HepG2 (cell line): ENCODE results near the gene PARS2. TPM values are rescaled to one million over a fixed set of nuclear protein-coding genes. Genes with fewer than 3 reads are reported as not detected.

ENCODE experiments used
- HMGA1 ChIP-seq: sonication (generic); formaldehyde crosslinking; conservative IDR thresholded peaks from 2 replicates; pipeline ENCODE4 v1.4.0; 2020; ENCODE audit warnings: missing genetic modification reagents
- HOXA3 ChIP-seq: sonication (generic); formaldehyde crosslinking; IDR thresholded peaks from 2 replicates; pipeline ENCODE4 v1.5.0; 2020; ENCODE audit warnings: missing genetic modification reagents
- NAIF1 ChIP-seq: sonication (generic); formaldehyde crosslinking; IDR thresholded peaks from 2 replicates; pipeline ENCODE4 v1.5.0; 2020; ENCODE audit warnings: mild to moderate bottlenecking, missing genetic modification reagents, borderline replicate concordance
- REPIN1 ChIP-seq: sonication (generic); formaldehyde crosslinking; IDR thresholded peaks from 2 replicates; pipeline ENCODE4 v1.8.0; 2022; ENCODE audit warnings: missing genetic modification reagents, low read depth, mild to moderate bottlenecking, borderline replicate concordance
- RFXANK ChIP-seq: IDR thresholded peaks from 2 replicates; pipeline ENCODE4 v1.6.1; 2016
- TEAD2 ChIP-seq: sonication (generic); formaldehyde crosslinking; IDR thresholded peaks from 2 replicates; pipeline ENCODE4 v1.9.0; 2021; ENCODE audit warnings: missing genetic modification reagents
- U2AF1 ChIP-seq: fragments of 200-400 bp; formaldehyde crosslinking; optimal IDR thresholded peaks from 2 replicates; pipeline ENCODE3; 2017; ENCODE audit warnings: mild to moderate bottlenecking, low read depth, low read length
- polyA plus RNA-seq, 8 experiments: library from polyadenylated mRNA; depleted of rRNA in 3 of 8; stranded (reverse) in 7 of 8; unstranded in 1 of 8; fragments of >200 nt; fragmentation: Illumina TruSeq in 4 of 8; extraction: Trizol in 4 of 8; gene quantifications; 2 replicates each; pipeline versions ENCODE4 v1.2.1 to v1.2.3, GENCODE V29; 2011 to 2016; ENCODE audit warnings: low read depth in 4 of 8, missing spikeins in 1 of 8, mixed read lengths in 1 of 8; ENCODE audit not compliant: insufficient read depth in 1 of 8
- total RNA-seq, 5 experiments: library from RNA; depleted of rRNA; stranded (reverse); fragments of >200 nt; fragmentation: Illumina TruSeq; extraction: Trizol; gene quantifications; 2 replicates each; pipeline ENCODE4 v1.2.3, GENCODE V29; 2016; ENCODE audit warnings: low read depth in 1 of 5
- TF ChIP-seq, protein P1 (sequence below): sonication (generic); formaldehyde crosslinking; IDR thresholded peaks from 2 replicates; pipeline ENCODE4 v1.4.0; 2020; ENCODE audit warnings: mild to moderate bottlenecking, missing genetic modification reagents
- TF ChIP-seq, protein P2 (sequence below): sonication (generic); formaldehyde crosslinking; IDR thresholded peaks from 2 replicates; pipeline ENCODE4; 2020; ENCODE audit warnings: missing genetic modification reagents, mild to moderate bottlenecking, borderline replicate concordance

The PARS2 gene
- total and polyA plus RNA-seq, 2 of the 13 experiments (the other 11 are each of a cell fraction or from before 2014, with no cell fraction given): 2.4 to 4.6 TPM

DNA sequence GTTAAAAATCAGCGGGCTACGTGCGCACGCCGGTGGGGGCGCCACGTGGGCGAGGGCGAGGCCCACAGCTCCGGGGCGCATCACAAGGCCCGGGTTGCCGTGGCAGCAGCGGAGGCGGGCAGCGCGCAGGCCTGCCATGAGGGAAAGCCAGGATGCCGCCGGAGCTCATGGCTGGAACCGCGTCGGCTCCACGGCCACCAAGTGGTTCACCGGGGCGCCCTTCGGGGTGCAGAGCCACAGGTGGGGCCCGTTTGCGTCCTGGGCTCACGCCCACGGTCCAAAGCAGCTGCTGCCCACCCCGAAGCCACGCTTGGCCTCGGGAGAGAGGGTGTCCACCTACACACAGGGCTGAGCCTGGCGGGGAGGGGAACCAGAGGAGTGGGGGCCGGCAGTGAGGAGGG lies 41.7 kb upstream of the PARS2 start (continued):
- TF ChIP-seq, protein P1, sequence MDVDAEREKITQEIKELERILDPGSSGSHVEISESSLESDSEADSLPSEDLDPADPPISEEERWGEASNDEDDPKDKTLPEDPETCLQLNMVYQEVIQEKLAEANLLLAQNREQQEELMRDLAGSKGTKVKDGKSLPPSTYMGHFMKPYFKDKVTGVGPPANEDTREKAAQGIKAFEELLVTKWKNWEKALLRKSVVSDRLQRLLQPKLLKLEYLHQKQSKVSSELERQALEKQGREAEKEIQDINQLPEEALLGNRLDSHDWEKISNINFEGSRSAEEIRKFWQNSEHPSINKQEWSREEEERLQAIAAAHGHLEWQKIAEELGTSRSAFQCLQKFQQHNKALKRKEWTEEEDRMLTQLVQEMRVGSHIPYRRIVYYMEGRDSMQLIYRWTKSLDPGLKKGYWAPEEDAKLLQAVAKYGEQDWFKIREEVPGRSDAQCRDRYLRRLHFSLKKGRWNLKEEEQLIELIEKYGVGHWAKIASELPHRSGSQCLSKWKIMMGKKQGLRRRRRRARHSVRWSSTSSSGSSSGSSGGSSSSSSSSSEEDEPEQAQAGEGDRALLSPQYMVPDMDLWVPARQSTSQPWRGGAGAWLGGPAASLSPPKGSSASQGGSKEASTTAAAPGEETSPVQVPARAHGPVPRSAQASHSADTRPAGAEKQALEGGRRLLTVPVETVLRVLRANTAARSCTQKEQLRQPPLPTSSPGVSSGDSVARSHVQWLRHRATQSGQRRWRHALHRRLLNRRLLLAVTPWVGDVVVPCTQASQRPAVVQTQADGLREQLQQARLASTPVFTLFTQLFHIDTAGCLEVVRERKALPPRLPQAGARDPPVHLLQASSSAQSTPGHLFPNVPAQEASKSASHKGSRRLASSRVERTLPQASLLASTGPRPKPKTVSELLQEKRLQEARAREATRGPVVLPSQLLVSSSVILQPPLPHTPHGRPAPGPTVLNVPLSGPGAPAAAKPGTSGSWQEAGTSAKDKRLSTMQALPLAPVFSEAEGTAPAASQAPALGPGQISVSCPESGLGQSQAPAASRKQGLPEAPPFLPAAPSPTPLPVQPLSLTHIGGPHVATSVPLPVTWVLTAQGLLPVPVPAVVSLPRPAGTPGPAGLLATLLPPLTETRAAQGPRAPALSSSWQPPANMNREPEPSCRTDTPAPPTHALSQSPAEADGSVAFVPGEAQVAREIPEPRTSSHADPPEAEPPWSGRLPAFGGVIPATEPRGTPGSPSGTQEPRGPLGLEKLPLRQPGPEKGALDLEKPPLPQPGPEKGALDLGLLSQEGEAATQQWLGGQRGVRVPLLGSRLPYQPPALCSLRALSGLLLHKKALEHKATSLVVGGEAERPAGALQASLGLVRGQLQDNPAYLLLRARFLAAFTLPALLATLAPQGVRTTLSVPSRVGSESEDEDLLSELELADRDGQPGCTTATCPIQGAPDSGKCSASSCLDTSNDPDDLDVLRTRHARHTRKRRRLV (CRISPR knock-in tag): no peak
- TF ChIP-seq REPIN1 (CRISPR knock-in tag) (no peak), HOXA3 (CRISPR knock-in tag) (no peak), U2AF1 (no peak), RFXANK (CRISPR knock-in tag) (no peak), HMGA1 (CRISPR knock-in tag) (no peak), TEAD2 (CRISPR knock-in tag) (no peak), NAIF1 (CRISPR knock-in tag) (no peak)
- TF ChIP-seq, protein P2, sequence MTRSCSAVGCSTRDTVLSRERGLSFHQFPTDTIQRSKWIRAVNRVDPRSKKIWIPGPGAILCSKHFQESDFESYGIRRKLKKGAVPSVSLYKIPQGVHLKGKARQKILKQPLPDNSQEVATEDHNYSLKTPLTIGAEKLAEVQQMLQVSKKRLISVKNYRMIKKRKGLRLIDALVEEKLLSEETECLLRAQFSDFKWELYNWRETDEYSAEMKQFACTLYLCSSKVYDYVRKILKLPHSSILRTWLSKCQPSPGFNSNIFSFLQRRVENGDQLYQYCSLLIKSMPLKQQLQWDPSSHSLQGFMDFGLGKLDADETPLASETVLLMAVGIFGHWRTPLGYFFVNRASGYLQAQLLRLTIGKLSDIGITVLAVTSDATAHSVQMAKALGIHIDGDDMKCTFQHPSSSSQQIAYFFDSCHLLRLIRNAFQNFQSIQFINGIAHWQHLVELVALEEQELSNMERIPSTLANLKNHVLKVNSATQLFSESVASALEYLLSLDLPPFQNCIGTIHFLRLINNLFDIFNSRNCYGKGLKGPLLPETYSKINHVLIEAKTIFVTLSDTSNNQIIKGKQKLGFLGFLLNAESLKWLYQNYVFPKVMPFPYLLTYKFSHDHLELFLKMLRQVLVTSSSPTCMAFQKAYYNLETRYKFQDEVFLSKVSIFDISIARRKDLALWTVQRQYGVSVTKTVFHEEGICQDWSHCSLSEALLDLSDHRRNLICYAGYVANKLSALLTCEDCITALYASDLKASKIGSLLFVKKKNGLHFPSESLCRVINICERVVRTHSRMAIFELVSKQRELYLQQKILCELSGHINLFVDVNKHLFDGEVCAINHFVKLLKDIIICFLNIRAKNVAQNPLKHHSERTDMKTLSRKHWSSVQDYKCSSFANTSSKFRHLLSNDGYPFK (CRISPR knock-in tag): no peak
- TF ChIP-seq, all 625 proteins: peak for 0
